ENCODE data around the gene SOS2. TPM values are rescaled to one million over a fixed set of nuclear protein-coding genes. Genes with fewer than 3 reads are reported as not detected.
A peak's percentile ranks its signal among the peaks of the same experiment; 100 is the strongest.

Gene SOS2
- total and polyA plus RNA-seq, 2 of the 4 experiments (the other 2 are of a cell fraction), result 6.3 to 10.9 TPM

GRCh38 chr14:50117456-50117855, 113.9 kb downstream of the SOS2 start:
- H2BK120ac ChIP-seq (ENCODE audit: low read depth, low read length), result no peak overlapping the region
- ATAC-seq (ENCODE audit: low read depth) (no peak), DNase-seq (no peak)
- no peak overlapping the region for H3K4me2 ChIP-seq (ENCODE audit: low read depth, low read length)
- no peak overlapping the region for H3K4ac ChIP-seq (ENCODE audit: low read depth, low read length)
- H2AFZ ChIP-seq (replicated peaks; ENCODE audit: low read length, poor library complexity), result no peak overlapping the region
- ChIA-PET POLR2A (ENCODE audit: unreplicated experiment) (no interaction called here), CTCF (no interaction called here)
- no peaks in the 10 kb centered on the region for H3K4me1 ChIP-seq (ENCODE audit: control insufficient read depth, insufficient read depth, low read length)
- no CpG with 5 or more reads among the region's 2 CpGs for WGBS, 2 experiments (ENCODE audit: extremely low coverage in 2 of 2, insufficient read length in 1 of 2)
- H2BK20ac ChIP-seq (ENCODE audit: low read depth, low read length), result no peak overlapping the region
- H4K91ac ChIP-seq (ENCODE audit: insufficient read depth, low read depth, low read length), result no peak overlapping the region
- H3K79me1 ChIP-seq (ENCODE audit: low read depth in 1 of 2, low read length in 2 of 2), result peaks cover 10 to 18% of the 10 kb centered on the region in 2 experiments; a peak in 3 of 4 replicates
- H4K20me1 ChIP-seq (ENCODE audit: insufficient read depth, low read length), result peaks cover 3% of the 10 kb centered on the region; the same call in 1 of the 2 replicates
- H2AK5ac ChIP-seq (ENCODE audit: low read depth, low read length), result no peak overlapping the region
- no peak overlapping the region for H4K5ac ChIP-seq (ENCODE audit: low read depth, low read length)
- no peak overlapping the region for H2BK15ac ChIP-seq (ENCODE audit: low read depth, low read length)
- no peak overlapping the region for H2AK9ac ChIP-seq (replicated peaks; ENCODE audit: low read depth, low read length, poor library complexity)
- H3K4me3 ChIP-seq (ENCODE audit: insufficient read depth, low read depth, low read length), result no peak overlapping the region
- peaks cover 12% of the 10 kb centered on the region for H3K36me3 ChIP-seq (ENCODE audit: control insufficient read depth, insufficient read depth, low read length)
- no peak overlapping the region for H3K18ac ChIP-seq (ENCODE audit: low read depth, low read length)
- H3K14ac ChIP-seq (replicated peaks; ENCODE audit: low read depth, low read length), result no peak overlapping the region
- TF ChIP-seq POLR2A (IDR thresholded peaks at IDR 0.05; ENCODE audit: low read depth, low read length) (no peak), RAD21 (IDR thresholded peaks at IDR 0.05; ENCODE audit: low read length) (no peak), BHLHE40 (IDR thresholded peaks at IDR 0.05; ENCODE audit: low read depth, low read length) (no peak), ELK1 (IDR thresholded peaks at IDR 0.05; ENCODE audit: borderline replicate concordance, low read depth, low read length) (no peak), RCOR1 (IDR thresholded peaks at IDR 0.05; ENCODE audit: insufficient replicate concordance, low read length) (no peak), CHD1 (IDR thresholded peaks at IDR 0.05; ENCODE audit: low read depth, low read length) (no peak), USF2 (IDR thresholded peaks at IDR 0.05; ENCODE audit: low read depth, low read length) (no peak), RFX5 (IDR thresholded peaks at IDR 0.05; ENCODE audit: low read depth, low read length) (no peak), SMC3 (IDR thresholded peaks at IDR 0.05; ENCODE audit: low read depth, low read length) (no peak), NFE2L2 (IDR thresholded peaks at IDR 0.05; ENCODE audit: low read depth, low read length) (no peak), CEBPB (IDR thresholded peaks at IDR 0.05; ENCODE audit: low read depth, low read length) (no peak), CTCF (conservative IDR thresholded peaks at IDR 0.05; ENCODE audit: low read depth, low read length) (no peak), MAFK (IDR thresholded peaks at IDR 0.05; ENCODE audit: low read depth, low read length) (no peak), FOS (IDR thresholded peaks at IDR 0.05; ENCODE audit: low read depth, low read length) (no peak), MXI1 (IDR thresholded peaks at IDR 0.05; ENCODE audit: borderline replicate concordance, low read depth, low read length) (no peak), MAZ (IDR thresholded peaks at IDR 0.05; ENCODE audit: borderline replicate concordance, low read depth, low read length) (no peak)
- no peak overlapping the region for H3K23ac ChIP-seq (ENCODE audit: low read depth, low read length)
- no TSS peak for BruUV-seq (replicated peaks)
- no peak overlapping the region for H3K27ac ChIP-seq (ENCODE audit: insufficient read depth, low read length)
- no peak overlapping the region for H2BK5ac ChIP-seq (ENCODE audit: low read depth, low read length, poor library complexity, severe bottlenecking)
- no peaks in the 10 kb centered on the region for H3K27me3 ChIP-seq (ENCODE audit: control insufficient read depth, insufficient read depth, low read length)
- H4K8ac ChIP-seq (ENCODE audit: low read depth in 2 of 2, low read length in 2 of 2), result peak overlapping the region in 1 of 2 experiments; percentile 93; a peak in 2 of 4 replicates
- in situ Hi-C loops (cut with MboI; ENCODE audit: low sequenced_read_pairs) (no loop called here), intact Hi-C loops (cut with micrococcal nuclease) (loop anchor here (5.0 kb wide), 1 partner anchor 415 kb away; the partner anchor contains the start of gene MAP4K5), dilution Hi-C loops (cut with HindIII; ENCODE audit: low sequenced_read_pairs, unreplicated experiment) (no loop called here)
- no peak overlapping the region for H3K9ac ChIP-seq (ENCODE audit: low read depth, low read length)
- H3K9me1 ChIP-seq (ENCODE audit: insufficient read depth, low read length), result peaks cover 2% of the 10 kb centered on the region; the same call in 1 of the 2 replicates
- no peak overlapping the region for H3K56ac ChIP-seq (ENCODE audit: extremely low read depth, insufficient read depth, low read length)
- no peaks in the 10 kb centered on the region for H3K9me3 ChIP-seq (ENCODE audit: control insufficient read depth, insufficient read depth, low read length)
